ENCODE measurements around the gene PTPN11. TPM values are rescaled to one million over a fixed set of nuclear protein-coding genes. Genes with fewer than 3 reads are reported as not detected.

PTPN11 gene
- total RNA-seq, 4 donors from 2014 or later: 124 to 245 (median 169) TPM

GRCh38 chr12:112381406-112381882 is 37.3 kb upstream of the PTPN11 start:
- TF ChIP-seq CTCF (IDR thresholded peaks at IDR 0.05; ENCODE audit: low read depth): no peak

- no peak for TF ChIP-seq CTCF (IDR thresholded peaks at IDR 0.05; ENCODE audit: low read depth)
These were observed 36.6 kb upstream of the PTPN11 start, which contains the start of gene HECTD4 for GRCh38 chr12:112381883-112382796. HECTD4 (minus strand) TSS chr12:112382431; CDS start chr12:112382128, 303 bp downstream.

DNA sequence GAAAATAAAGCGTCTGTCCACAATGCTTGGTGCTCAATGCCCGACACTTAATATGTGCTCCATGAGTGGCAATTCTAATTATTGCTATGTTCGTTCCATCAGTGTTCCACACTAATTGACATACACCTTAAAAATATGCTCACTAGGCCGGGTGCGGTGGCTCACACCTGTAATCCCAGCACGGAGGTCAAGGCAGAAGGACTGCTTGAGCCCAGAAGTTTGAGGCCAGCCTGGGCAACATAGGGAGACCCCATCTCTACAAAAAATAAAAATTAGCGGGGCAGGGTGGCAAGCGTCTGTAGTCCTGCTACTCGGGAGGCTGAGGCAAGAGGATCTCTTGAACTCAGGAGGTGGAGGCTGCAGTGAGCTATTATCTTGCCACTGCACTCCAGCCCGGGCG is 35.9 kb upstream of the PTPN11 start:
- no peak for TF ChIP-seq CTCF (IDR thresholded peaks at IDR 0.05; ENCODE audit: low read depth)

DNA sequence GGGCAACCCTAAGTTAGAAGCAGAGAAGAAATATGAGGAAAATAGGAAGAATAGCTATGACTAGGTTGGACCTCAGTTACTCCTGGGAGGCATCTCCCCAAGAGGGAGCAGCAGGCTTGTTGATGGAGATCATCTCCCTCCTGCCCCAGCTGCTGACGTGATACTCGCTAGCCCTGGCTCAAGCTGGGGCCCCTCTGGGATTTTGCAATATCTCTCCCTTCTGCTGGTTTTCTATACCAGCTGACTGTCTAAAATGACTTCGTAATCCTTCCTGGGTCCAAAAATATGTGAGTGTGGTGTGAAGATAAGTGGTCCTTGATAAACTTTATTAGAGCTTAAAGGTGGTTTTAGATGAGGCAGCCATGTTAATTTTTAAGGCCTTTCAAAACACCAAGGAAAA is 32.0 kb upstream of the PTPN11 start:
- no peak for TF ChIP-seq CTCF (IDR thresholded peaks at IDR 0.05; ENCODE audit: low read depth)

- TF ChIP-seq CTCF (IDR thresholded peaks at IDR 0.05; ENCODE audit: low read depth): no peak
These were observed 29.5 kb upstream of the PTPN11 start for GRCh38 chr12:112389228-112389627.

DNA sequence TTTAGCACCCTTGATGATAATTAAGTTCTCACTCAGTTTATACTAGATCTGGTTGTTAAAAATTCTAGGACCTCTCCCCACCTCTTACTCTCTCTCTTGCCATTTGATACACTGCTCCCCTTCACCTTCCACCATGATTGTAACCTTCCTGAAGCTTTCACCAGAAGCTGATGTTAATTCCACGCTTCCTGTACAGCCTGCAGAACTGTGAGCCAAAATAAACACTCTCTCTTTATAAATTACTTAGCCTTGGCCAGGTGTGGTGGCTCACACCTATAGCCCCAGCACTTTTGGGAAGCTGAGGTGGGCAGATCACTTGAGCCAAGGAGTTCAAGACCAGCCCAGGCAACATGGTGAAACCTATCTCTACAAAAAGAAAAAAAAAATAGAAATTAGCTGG is 25.4 kb upstream of the PTPN11 start:
- TF ChIP-seq CTCF (IDR thresholded peaks at IDR 0.05; ENCODE audit: low read depth): no peak

DNA sequence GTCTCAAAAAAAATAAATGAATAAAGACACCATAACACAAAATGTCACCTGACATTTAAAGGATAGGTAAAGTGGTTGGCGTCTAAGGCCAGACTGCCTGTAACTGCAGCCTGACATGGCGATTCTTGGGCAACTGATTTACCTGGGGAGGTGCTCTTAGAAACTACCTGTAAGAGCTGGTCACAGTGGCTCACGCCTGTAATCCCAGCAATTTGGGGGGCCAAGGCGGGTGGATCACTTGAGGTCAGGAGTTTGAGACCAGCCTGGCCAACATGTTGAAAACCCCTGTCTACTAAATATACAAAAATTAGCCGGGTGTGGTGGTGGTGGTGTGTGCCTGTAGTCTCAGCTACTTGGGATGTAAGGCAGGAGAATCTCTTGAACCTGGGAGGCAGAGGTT is 17.7 kb upstream of the PTPN11 start:
- TF ChIP-seq CTCF (IDR thresholded peaks at IDR 0.05; ENCODE audit: low read depth): no peak
